GM21515 (cell line): ENCODE results near the gene KRIT1.
"Not testable (repeated sequence)": the region's sequence is repeated elsewhere in the genome, so short reads cannot be mapped to it uniquely, and the experiment has no call there.

Experiments used
- ATAC-seq: cut with Tn5 transposase; IDR thresholded peaks from one replicate; pipeline ENCODE4 v1.9.1; 2021; ENCODE audit not compliant: unreplicated experiment

The KRIT1 gene

DNA sequence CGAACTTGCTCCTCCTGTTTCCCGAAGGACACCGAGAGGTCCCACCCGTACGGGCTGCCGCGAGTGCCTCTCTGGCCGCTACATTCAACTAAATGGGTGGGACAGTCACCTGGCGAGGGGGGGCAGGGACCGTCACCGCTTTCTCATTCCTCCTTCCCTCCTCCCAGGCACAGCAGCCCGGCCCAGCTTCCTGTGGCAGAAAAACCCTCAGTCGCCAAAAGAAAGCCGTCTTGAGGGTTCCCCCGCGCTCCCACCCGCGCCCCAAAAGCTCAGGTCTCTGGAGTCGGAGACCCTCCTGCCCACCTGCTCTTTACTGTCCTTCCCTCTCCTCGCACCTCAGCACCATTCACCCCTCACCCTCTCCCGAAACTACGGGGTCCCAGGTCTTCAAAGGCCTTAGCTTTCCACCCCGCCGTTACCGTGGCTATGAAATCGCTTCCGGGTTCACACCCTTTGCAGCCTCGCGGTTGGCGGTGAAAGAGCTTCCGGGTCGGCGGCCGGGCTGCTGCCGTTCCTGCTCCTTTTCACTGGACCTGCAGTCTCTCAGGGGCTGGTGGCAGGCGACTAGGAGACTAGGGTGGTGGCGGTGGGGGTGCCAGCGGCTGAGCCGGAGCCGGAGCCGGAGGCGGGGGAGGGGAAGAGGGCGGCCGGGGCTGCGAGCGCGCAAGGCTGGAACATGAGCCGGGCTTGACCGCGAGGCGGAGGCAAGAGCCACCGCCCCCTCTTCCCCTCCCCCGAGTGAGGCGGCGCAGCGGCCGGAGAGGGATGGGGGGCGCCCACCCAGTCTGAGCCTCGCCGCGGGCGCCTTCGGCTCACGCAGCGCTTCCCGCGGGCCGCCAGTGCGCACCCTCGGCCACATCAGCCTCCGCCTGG is at the start of gene KRIT1, which contains the start of gene ANKIB1:
KRIT1 (minus strand) TSS at position 428 of the 873 bp plus-strand sequence. CDS start 3,779 bp downstream, outside the sequence.
ANKIB1 (plus strand) TSS at position 488 of the 873 bp plus-strand sequence. CDS start 49,005 bp downstream, outside the sequence.
- peak; percentile 78 for ATAC-seq

DNA sequence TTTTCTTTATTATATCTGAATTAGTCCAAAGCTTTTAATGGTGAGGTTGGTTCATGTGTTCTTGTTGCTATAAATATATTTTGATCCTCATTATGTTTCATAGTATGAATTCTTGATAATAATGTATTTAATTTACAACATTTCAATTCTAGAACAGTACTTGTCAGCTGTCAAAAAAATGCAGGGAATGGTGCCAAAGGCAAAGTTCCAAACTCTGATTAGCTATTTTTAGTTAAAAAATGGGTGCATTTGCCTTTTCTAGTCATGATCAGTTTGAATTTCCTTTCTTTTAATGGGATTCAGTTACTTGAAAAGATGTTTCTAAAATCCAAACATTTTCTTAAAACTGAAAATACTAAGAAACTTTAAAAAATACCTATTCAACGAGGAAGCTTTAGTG is 49.7 kb upstream of the KRIT1 start:
- ATAC-seq: no peak

DNA sequence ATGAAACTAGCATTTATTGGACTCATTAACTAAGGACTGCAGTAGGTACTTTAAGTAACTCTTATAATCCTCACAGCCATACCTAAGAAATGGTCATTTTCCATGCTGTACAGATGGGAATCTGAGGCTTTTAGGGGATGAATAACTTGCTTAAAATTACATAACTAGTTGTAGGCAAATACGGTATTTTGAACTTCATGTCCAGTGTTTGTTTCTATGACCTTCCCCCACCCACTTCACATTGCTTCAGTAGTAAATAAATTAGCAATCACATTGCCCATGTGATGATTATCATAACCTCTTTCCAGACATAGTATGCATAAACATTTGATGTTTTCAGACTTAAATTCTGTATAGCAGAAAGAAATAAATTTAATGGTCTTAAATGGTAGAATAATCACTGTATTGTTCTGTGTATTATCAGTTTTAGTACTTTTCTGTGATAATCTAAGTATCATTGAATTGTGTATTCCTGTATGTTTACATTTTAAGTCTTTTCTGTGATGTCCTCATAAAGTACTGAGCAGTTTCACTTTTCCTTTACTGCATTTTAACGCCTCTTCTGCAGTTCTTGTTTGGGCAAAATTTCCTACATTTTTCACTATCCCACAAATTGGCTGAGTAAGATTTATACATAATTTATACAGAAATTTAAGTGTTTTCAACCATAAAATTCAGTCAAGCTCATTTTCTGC is 48.3 kb upstream of the KRIT1 start:
- no peak for ATAC-seq

DNA sequence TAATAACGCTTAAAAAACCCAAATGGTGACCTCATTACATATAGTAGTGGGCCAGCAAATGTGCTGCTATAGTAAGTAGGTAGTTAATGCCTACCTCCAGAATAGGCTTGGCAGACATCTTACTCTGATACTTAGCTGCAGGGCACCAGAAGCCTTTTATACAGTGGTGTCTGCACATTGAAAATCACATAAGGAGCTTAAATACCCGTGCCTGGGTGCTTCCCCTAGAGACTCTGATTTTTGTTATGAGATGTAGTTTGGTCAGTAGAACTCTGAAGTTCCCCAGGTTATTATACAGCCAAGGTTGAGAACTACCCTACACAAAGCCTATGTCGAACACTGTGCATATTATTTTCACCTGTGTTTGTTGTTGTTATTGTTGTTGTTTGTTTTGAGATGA is 47.3 kb upstream of the KRIT1 start:
- ATAC-seq: no peak

DNA sequence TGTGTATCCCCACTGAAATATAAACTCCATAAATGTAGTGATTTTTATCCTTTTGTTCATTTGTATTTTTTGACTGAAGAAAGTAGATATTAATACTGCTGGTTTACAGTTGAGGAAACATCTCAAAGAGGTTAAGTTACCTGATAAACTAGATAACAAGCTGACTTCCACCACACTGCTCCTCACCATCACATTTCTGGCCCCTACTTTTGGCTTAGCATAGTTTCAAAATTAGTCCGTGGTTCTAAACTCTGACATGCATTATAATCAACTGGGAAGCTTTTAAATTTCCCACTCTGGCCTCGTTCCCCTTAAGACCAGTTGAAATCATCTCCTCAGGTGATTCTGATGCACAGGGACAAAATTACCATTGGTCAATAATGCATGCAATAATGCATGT is 43.6 kb upstream of the KRIT1 start:
- no peak for ATAC-seq

DNA sequence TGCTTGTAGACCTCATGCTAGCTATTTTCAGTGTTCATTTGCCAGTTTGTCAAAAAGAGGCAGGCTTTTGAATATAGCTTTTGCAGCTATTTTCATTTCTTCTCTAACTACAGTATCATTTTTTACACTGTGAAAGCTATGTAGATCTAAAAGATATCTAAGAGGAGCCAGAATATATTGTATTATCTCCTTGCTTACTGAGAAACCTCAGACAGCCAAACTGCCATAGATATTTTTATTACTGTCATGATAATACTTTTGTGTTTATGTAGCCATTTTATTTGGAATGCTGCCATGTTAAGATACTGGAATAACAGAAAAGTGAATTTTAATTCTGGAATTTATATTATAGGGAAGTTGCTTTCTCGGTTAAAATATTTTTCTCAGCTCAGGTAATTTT is 37.2 kb upstream of the KRIT1 start:
- ATAC-seq: no peak

DNA sequence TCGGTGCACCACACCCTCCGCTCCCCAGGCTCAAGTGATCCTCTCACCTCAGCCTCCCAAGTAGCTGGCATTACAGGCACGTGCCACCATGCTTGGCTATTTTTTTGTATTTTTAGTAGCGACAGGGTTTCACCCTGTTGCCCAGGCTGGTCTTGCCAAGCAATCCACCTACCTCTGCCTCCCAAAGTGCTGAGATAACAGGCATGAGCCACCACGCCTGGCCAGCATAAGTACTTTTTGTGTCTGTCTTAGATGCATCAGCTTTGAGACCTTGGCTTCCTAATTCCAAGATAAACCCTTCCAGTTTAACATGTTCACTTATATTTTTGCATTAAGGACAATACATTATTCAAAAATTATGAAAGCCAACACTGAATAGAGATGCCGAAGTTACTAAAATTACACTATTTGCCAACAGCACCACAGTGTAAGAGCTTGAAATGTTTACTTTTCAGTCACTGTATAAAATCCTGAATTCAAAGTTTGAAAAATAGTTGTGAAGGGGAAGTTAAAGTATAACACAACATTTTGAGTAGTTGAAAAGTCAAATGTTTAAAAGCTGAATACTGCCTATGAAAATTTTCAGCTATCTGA is 36.6 kb upstream of the KRIT1 start:
- no peak for ATAC-seq

DNA sequence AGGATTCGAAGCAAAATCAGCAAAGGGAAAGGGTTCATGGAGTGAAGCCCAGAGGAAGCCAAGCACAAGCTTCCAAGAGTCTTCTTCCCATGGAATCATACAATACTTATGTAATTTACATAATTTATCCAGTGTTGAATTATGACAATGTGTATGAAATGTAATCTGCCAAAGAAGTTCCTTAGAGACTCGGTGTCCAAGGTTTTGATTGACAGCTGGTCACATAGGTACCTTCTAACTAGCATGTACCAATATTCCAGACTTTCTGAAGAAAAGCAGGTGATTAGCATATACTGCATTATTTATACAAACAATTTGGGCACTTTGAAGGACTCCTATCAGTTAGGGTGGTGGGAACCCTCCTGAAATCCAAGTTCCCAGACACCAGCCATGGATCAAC is 35.3 kb upstream of the KRIT1 start:
- no peak for ATAC-seq

DNA sequence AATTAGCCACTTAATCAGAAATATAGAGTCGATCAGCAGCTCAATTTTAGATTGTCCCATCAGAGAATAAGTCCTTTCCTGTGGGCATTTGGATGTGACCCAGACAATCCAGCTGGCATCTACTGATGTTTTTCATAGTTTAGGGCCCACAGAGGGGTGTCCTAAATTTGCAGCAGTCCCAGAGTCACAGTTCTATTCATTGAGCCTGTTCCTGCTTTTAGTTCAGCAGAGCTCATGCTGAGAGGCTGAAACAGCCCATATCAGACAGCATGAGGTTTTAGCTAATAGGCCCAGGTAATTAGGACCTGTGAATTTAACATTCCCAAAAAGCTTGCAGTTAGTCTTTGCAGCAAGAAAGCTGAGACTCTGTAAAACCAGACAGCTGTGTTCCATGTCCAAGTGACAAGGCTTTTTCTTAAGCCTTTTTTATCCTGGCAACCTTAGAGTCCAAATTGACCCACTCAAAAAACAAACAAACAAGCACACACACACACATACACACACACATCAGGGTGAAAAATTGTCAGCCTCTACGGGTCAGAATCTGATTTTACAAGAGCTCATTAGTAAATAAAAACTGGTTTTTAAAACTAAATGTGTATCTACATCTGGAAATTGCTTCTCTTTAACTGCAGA is 33.8 kb upstream of the KRIT1 start:
- ATAC-seq: no peak

DNA sequence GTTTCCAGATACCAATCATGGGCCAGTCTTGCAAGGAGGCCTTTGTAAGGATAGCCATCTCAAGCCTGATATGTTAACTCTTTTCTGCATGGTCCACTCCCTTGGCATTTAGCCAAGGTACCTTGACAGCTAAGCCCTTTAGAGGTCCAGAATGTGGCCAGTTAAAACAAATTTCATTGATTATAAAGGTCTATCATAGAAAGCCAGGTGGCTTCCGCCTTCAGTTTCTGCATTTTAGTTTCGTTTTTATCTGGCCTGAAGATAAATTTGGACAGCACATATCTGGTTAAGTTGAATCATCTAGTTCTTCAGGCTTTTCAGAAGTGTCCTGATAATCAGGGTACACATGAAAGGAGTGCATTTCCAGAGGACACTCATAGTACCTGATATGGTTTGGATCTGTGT is 30.7 kb upstream of the KRIT1 start:
- ATAC-seq: peak; percentile 78

DNA sequence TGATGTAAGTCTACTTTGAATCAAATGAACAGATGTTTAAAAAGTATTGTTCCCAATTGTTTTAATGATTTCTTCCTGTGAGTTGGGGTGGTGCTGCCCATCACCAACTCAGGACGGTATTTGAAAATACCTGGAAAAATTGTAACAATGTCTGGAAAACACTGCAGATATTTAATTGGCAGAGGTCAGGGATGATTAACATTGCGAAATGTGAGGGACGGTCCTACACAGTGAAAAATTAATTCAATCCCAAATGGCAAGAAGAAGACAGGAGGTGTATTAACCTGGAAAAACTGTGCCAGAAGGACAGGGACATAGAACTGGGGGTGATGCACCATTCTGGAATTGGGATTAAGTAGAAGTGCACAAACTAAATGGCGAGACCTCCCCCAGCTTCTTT is 29.6 kb upstream of the KRIT1 start:
- ATAC-seq: no peak

DNA sequence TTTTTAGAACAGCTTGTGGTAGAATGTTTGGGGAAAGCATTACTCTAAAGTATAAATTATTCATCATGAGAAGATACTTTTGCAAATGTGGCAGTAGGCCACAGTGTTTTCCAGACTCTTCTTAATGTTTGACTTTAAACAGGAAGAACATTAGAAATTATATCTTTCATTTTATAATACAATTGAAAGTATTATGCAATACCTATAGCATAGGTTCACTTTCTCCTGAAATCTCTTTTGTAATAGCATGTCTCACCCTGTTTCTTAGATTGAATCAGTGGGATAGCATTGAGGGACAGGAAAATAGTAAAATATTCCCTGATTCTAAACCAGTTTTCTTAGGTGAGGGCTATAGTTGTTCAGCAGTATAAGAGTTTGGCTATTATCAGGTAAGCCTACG is 23.2 kb upstream of the KRIT1 start:
- no peak for ATAC-seq

DNA sequence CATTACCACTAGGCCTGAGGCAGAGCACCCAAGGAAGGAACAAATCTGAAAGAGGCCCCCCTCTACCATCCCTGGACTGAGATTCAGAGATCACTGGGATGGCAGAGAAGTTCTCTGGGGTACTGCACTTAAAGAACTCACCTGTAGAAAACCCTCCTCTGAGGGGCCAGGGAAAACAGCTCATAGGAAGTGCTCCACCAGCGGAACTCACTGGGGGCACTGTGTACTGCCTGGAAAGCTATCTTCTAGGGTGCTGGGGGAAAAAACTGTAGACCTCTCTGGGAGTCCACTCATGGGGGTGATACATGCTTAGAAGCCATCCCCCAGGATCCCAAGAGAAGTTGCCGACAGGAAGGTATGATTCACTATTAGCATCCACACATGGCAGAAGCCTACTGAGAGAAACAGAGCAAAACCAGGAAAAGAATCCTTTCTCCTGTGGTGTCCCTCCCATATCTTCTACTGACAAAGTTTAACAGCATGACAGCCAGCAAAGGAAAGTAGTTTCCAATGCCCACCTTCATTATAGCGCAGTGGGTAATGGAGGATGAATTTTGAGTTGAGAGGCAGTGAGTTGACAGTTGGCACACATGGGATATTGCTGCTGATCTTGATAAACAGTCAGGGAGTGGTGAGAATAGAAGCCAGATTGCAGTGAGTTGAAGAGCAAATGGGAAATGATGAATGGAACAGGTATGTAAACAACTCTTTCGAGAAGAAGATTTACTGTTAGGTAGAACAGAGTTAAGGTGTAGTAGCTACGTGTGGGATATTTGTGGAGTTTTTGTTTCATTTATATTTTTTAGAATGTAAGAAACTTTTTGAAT is 20.9 kb upstream of the KRIT1 start:
- ATAC-seq: no peak

DNA sequence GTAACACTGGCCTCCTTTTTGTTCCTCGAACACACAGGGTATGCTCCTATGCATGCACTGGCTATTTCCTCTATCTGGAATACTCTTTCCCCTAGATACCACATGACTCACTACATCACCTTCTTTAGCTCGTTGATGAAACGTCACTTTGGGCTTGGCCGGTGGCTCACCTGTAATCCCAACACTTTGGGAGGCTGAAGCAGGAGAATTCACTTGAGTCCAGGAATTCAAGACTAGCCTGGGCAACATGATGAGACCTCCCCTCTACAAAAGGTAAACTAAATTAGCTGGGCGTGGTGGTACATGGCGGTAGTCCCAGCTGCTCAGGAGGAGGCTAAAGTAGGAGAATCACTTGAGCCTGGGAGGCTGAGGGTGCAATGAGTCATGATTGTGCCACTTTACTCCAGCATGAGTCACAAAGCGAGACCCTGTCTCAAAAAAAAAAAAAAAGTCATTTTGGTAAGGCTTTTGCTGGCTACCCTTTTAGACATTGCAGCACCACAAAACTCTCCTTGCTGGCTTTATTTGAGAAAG is 14.6 kb upstream of the KRIT1 start:
- no peak for ATAC-seq

DNA sequence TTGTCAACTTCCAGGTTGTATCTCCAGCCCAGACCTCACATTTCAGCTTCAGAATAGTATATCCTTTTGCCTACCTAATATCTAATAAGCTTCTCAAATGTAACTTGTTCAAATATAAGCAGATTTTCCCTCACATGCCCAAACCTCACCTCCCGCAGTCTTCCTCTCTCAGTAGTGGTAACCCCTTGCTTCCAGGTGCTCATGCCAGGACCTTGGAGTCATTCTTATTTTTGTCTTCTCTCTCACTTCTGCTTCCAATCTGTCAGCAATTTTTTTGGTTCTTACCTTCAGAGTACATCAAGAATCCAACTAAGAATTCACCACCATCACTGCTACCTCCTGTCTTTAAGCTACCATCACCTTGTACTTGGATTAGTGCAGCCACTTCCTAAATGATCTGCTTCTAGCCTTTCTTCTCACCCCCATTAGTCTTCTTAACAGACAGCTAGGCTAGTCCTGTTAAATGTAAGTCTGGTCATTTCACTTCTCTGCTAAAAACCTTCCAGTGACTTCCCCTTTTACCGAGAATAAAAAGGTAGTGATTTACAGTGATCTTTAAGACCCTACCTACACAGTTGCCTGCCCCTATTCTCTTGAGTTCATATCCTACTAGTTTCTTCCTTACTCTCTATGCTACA is 14.0 kb upstream of the KRIT1 start:
- ATAC-seq: no peak

DNA sequence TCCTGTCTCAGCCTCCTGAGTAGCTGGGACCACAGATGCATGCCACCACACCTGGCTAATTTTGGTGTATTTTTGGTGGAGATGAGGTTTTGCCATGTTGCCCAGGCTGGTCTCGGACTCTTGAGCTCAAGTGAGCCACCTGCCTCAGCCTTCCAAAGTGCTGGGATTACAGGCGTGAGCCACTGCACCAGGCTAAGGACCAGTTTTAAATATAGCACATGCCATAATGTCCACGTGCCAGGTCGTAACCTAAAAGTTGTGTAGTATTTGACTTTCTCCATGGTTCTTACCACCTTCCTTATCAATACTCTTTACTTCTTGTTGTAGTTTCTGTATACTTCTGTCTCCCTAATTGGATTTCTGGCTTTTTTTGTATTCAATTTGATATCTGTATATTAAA is 13.3 kb upstream of the KRIT1 start:
- no peak for ATAC-seq

DNA sequence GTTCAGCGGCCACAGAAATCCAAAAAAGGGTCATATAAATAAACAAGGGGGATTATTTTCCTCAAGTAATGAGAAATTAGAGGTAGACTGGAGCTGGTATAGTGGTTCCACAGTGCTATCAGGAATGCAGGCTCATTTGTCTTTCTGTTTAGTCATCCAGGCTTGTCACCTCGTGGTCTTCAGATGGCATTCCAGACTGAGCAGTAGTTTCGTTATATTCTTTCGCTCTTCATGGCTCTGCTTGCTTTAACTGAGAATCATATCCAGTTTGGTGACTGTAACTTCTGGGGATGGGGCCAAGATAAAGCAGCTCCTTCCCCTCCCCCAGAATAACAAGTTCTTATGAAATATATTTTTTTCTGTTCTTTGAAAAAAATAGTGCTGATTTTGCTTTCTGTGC is 9.6 kb upstream of the KRIT1 start:
- no peak for ATAC-seq

DNA sequence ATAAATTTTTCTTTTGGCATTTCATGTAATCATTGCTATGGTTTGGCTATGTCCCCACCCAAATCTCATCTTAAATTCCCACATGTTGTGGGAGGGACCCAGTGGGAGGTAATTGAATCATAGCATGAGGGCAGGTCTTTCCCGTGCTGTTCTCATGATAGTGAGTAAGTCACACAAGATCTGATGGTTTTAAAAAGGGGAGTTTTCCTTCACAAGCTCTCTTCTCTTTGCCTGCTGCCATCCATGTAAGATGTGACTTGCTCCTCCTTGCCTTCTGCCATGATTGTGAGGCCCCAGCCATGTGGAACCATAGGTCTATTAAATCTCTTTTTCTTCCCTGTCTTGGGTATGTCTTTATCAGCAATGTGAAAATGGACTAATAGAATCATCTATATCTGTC is 9.1 kb upstream of the KRIT1 start:
- ATAC-seq: not testable (repeated sequence)

DNA sequence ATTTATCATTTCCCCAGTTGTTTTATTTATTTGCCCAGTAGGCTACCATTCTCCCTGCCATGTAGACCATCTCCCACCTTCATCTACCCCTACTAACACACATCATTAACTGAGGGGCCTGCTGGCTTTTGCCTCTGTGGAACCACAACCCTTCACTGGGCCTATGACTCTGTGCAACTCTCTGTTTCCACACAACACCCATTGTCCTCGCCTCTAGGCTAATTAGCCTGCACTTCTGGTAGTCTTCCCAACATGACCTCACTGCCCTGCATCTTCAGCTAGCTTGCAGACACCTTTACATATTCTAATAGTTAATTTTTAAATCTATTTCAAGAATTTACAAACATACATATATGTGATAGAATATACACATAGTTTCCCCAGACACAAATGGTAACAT is 7.5 kb upstream of the KRIT1 start:
- no peak for ATAC-seq

DNA sequence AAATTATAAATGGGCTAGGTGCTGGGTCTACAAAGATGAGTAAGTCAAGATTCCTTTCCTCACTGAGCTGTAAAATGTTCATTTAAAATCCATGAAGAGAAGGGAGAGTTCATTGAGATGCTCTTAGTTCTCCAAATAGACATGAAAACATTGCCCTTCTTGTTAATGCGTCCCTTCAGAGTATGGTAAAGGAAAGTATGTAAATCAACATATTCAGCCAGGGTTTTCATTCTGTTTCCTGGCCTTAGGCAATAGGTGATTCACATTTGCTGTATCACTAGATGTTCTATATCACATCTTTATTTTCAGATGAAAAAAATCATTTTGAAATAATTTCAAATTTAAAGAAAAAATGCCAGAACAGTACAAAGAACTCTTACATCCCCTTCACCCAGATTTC is 5.5 kb upstream of the KRIT1 start:
- ATAC-seq: no peak
